GM12878 (cell line): Measurements from ENCODE around the gene CAMTA1. TPM values are rescaled to one million over a fixed set of nuclear protein-coding genes. Genes with fewer than 3 reads are reported as not detected.

ENCODE experiments used
- ASH2L ChIP-seq: fragments of 300-600, 200-600 bp; sonication (generic); IDR thresholded peaks from 2 replicates; pipeline ENCODE4 v1.6.1; 2017; ENCODE audit warnings: low read depth, mild to moderate bottlenecking, borderline replicate concordance
- ATF7 ChIP-seq: fragments of 450-650 bp; IDR thresholded peaks from 2 replicates; pipeline ENCODE4 v1.6.1; 2016; ENCODE audit warnings: low read depth, mild to moderate bottlenecking
- EED ChIP-seq: sonication (generic); IDR thresholded peaks from 2 replicates; pipeline ENCODE4 v1.6.1; 2016; ENCODE audit warnings: antibody characterized with exemption, low read depth
- EP300 ChIP-seq, 2 experiments: fragments of 150-350 bp in 1 of 2; IDR thresholded peaks; 2 replicates each; pipeline ENCODE4 v1.6.1; 2011 to 2012; ENCODE audit warnings: low read depth in 2 of 2, low read length in 2 of 2, borderline replicate concordance in 1 of 2, improper control_type of control experiment in 1 of 2, inconsistent platforms in 1 of 2; ENCODE audit not compliant: control insufficient read depth in 1 of 2
- FOXM1 ChIP-seq: IDR thresholded peaks from 2 replicates; pipeline ENCODE4 v1.6.1; 2012; ENCODE audit warnings: low read depth, mild to moderate bottlenecking, inconsistent platforms, low read length, moderate library complexity
- MEF2A ChIP-seq: IDR thresholded peaks from 2 replicates; pipeline ENCODE4 v1.6.1; 2011; ENCODE audit warnings: low read depth, mild to moderate bottlenecking, low read length, moderate library complexity; ENCODE audit not compliant: insufficient read depth
- MEF2B ChIP-seq: fragments of 450-650 bp; IDR thresholded peaks from 2 replicates; pipeline ENCODE4 v1.6.1; 2018; ENCODE audit warnings: mild to moderate bottlenecking, moderate library complexity; ENCODE audit not compliant: partially characterized antibody, poor library complexity, severe bottlenecking
- NBN ChIP-seq: fragments of 450-650 bp; IDR thresholded peaks from 2 replicates; pipeline ENCODE4 v1.6.1; 2016
- NFYB ChIP-seq: IDR thresholded peaks from 2 replicates; pipeline ENCODE4 v1.6.1; 2011; ENCODE audit warnings: low read depth, mild to moderate bottlenecking, low read length, improper control_type of control experiment, moderate library complexity; ENCODE audit not compliant: insufficient read depth
- PML ChIP-seq: IDR thresholded peaks from 2 replicates; pipeline ENCODE4 v1.6.1; 2012; ENCODE audit warnings: low read length, inconsistent platforms
- POLR2AphosphoS5 ChIP-seq: IDR thresholded peaks from 2 replicates; pipeline ENCODE4 v1.6.1; 2011; ENCODE audit warnings: mild to moderate bottlenecking, low read length, inconsistent platforms
- TCF12 ChIP-seq: IDR thresholded peaks from 2 replicates; pipeline ENCODE4 v1.6.1; 2011; ENCODE audit warnings: low read depth, mild to moderate bottlenecking, low read length
- polyA plus RNA-seq, 11 experiments: library from polyadenylated mRNA; depleted of rRNA in 4 of 11; unstranded in 6 of 11; stranded (reverse) in 5 of 11; fragments of >200 nt; fragmentation: Nextera tagmentation in 4 of 11; fragmentation: Illumina TruSeq in 1 of 11; extraction: Ambion mirVana in 4 of 11; extraction: Trizol in 1 of 11; gene quantifications; 1 replicate in 1 of 11; 2 replicates in 10 of 11; pipeline versions ENCODE4 v1.2.1 to v1.2.3, GENCODE V29; 2011 to 2016; ENCODE audit warnings: inconsistent platforms in 2 of 11, missing spikeins in 2 of 11, low read depth in 1 of 11
- total RNA-seq, 4 experiments: library from RNA; depleted of rRNA in 3 of 4; stranded (reverse); fragments of >200 nt in 3 of 4; fragmentation: Illumina TruSeq in 1 of 4; extraction: Trizol in 1 of 4; gene quantifications; 2 replicates each; pipeline versions ENCODE4 v1.2.1 to v1.2.3, GENCODE V29; 2013 to 2021
- TF ChIP-seq, protein P1 (sequence below): fragments of 450-650 bp; IDR thresholded peaks from 2 replicates; pipeline ENCODE4 v1.6.1; 2016; ENCODE audit warnings: mild to moderate bottlenecking, moderate library complexity, borderline replicate concordance
- TF ChIP-seq, protein P2 (sequence below): fragments of 450-650 bp; IDR thresholded peaks from 2 replicates; pipeline ENCODE4 v1.6.1; 2018; ENCODE audit warnings: borderline replicate concordance, mild to moderate bottlenecking; ENCODE audit not compliant: partially characterized antibody

The CAMTA1 gene
- total and polyA plus RNA-seq, 10 of the 15 experiments (the other 5 are each of a cell fraction or from before 2014, with no cell fraction given): 37.7 to 148 (median 76.4) TPM

DNA sequence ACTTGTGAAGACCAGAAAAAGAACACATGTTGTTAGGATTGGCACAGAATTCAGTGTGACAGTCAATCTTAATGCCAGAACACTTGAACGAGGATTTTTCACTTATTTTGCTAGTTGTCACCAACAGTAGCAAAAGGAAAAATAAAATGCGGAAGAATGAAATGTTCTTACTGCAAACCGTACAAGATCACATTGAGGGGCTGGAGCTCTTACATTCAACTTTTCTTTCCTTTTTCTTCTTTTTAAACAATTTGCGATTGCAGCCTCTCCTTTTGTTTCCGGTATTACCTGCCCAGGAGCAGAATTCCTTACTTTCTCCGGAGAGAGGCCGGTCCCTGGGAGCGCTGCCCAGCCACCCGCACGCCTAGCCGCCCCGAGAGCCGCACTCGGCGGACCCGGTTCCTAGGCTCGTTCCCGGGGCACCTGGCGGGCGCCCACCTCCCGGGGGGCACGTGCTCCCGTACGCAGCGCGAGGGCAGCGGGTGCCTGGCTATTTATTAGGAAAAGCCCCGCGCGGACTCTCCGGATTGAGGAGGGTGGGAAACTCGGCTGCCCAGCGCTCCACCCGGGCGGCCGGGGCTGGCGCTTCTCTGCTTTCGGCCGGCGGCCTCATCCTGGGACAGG, 1.2 kb upstream of the CAMTA1 start (continued):
- TF ChIP-seq MEF2B (peak; percentile 35), ASH2L (0 out of 2 replicates have a peak, but pooled peaks have one; percentile 11), TCF12 (no peak), NBN (0 out of 2 replicates have a peak, but pooled peaks have one; percentile 20), PML (peak; percentile 35; the same call in 1 of the 2 replicates), ATF7 (peak; percentile 23; the same call in 1 of the 2 replicates), POLR2AphosphoS5 (peak; percentile 73; the same call in 1 of the 2 replicates), MEF2A (no peak), NFYB (no peak), EP300 (IDR thresholded peaks at IDR 0.05; ENCODE audit: borderline replicate concordance in 1 of 2, control insufficient read depth in 1 of 2, low read depth in 2 of 2, low read length in 2 of 2) (0 out of 4 replicates have a peak, but pooled peaks of 1 of the 2 experiments have one; percentile 41), FOXM1 (0 out of 2 replicates have a peak, but pooled peaks have one; percentile 24), EED (no peak)
- TF ChIP-seq, protein P1, sequence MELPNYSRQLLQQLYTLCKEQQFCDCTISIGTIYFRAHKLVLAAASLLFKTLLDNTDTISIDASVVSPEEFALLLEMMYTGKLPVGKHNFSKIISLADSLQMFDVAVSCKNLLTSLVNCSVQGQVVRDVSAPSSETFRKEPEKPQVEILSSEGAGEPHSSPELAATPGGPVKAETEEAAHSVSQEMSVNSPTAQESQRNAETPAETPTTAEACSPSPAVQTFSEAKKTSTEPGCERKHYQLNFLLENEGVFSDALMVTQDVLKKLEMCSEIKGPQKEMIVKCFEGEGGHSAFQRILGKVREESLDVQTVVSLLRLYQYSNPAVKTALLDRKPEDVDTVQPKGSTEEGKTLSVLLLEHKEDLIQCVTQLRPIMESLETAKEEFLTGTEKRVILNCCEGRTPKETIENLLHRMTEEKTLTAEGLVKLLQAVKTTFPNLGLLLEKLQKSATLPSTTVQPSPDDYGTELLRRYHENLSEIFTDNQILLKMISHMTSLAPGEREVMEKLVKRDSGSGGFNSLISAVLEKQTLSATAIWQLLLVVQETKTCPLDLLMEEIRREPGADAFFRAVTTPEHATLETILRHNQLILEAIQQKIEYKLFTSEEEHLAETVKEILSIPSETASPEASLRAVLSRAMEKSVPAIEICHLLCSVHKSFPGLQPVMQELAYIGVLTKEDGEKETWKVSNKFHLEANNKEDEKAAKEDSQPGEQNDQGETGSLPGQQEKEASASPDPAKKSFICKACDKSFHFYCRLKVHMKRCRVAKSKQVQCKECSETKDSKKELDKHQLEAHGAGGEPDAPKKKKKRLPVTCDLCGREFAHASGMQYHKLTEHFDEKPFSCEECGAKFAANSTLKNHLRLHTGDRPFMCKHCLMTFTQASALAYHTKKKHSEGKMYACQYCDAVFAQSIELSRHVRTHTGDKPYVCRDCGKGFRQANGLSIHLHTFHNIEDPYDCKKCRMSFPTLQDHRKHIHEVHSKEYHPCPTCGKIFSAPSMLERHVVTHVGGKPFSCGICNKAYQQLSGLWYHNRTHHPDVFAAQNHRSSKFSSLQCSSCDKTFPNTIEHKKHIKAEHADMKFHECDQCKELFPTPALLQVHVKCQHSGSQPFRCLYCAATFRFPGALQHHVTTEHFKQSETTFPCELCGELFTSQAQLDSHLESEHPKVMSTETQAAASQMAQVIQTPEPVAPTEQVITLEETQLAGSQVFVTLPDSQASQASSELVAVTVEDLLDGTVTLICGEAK: peak; percentile 8; the same call in 1 of the 2 replicates
- TF ChIP-seq, protein P2, sequence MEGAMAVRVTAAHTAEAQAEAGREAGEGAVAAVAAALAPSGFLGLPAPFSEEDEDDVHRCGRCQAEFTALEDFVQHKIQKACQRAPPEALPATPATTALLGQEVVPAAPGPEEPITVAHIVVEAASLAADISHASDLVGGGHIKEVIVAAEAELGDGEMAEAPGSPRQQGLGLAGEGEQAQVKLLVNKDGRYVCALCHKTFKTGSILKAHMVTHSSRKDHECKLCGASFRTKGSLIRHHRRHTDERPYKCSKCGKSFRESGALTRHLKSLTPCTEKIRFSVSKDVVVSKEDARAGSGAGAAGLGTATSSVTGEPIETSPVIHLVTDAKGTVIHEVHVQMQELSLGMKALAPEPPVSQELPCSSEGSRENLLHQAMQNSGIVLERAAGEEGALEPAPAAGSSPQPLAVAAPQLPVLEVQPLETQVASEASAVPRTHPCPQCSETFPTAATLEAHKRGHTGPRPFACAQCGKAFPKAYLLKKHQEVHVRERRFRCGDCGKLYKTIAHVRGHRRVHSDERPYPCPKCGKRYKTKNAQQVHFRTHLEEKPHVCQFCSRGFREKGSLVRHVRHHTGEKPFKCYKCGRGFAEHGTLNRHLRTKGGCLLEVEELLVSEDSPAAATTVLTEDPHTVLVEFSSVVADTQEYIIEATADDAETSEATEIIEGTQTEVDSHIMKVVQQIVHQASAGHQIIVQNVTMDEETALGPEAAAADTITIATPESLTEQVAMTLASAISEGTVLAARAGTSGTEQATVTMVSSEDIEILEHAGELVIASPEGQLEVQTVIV: no peak
